ENCODE results near the gene MGARP.
"Not testable (repeated sequence)": the region's sequence is repeated elsewhere in the genome, so short reads cannot be mapped to it uniquely, and the experiment has no call there.

MGARP gene

DNA sequence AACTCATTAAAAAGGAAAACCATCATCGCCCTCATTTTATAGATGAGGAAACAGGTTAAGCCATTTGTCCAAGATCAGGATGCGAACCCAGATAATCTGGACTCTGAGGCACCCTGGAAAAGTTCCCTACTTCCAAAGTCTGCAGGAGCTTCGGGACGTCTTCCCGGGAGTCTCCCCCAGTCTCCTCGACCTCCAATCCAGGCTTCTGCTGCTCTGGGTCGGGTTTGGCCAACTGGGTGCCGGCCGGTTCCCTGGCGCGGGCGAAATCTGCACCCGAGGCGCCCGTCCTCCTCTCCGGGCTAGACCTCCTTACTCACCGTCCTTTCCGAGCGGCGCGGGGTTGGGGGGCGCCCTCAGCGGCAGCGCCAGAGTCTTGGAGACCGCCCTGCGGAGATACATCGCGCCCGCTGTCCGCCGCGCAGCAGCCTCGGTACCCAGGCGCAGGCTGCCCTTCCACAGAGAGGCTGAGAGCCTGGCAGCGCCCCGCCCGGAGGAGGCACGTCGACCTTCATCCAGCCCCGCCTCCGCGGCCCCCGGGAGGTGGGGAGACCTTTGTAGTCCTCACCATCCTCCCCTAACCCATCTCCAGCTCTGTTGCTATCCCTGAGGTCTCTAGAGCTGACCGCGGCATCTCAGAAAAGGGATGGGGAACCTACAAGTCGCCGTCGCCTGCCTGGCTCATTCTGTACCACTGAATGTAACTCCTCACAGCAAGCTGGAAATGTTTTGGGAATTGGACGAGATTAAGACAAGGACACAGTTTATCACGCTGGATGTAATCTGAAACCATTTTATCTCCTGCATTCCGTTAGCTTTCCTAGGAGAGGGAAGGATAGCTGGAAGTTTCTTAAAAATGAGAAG lies at the start of gene MGARP:
MGARP (minus strand) TSS at position 466 of the 861 bp plus-strand sequence; CDS start at position 399, 67 bp downstream.
- DNase-seq (ENCODE audit: low spot score): peak; percentile 40

DNA sequence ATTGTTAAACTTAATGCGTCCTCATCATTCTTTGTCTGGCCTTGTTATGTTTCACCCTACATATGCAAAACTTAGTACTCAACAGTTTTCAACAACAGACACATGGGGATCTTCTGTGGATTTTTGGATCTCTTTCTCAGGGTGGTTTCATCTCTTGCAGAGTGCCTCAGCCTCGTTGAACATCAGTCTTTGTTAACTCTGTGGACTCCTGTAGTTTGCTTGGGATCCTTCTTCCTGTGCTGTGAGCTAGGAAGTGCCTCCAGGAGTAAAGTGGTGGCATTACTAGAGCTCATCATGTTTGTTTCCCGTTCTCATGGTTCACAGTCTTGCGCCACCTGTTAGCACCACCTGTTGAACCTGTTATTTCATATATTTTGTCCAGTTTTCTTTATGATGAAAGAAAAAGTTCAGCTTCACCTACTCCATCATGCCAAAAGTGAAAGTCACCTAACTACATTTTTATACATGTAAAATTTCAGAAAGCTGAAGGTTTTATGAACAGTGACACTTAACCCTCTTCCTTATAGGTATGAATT lies 49.7 kb upstream of the MGARP start:
- no peak for DNase-seq (ENCODE audit: low spot score)

DNA sequence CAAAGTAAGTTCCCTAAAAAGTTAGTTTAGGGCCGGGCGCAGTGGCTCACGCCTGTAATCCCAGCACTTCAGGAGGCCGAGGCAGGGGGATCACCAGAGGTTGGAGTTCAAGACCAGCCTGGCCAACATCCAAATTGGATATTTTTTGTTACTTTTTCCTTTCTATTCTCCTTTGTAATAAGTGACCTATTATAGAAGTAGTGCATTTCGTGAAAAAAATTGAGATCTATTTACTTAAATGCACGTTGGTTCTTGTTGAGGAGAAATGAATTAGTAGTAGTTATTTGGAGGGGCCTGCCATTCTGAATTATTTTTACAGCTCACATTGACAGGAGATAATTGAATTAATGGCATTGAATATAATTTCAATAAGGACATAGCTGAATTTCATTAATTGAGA lies 44.6 kb upstream of the MGARP start:
- no peak for DNase-seq (ENCODE audit: low spot score)

DNA sequence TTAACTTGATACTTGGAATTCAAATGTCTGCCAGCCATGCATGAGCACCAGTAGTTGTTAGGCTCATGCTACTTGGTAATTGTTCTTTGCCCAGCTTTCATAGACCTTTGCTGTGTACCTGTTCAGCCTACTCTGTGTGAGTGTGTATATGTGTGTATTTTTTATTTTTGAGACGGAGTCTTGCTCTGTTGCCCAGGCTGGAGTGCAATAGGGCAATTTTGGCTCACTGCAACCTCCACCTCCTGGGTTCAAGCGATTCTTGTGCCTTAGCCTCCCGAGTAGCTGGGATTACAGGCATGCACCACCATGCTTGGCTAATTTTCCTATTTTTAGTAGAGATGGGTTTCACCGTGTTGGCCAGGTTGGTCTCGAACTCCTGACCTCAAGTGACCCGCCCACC lies 42.5 kb upstream of the MGARP start:
- not testable (repeated sequence) for DNase-seq (ENCODE audit: low spot score)

DNA sequence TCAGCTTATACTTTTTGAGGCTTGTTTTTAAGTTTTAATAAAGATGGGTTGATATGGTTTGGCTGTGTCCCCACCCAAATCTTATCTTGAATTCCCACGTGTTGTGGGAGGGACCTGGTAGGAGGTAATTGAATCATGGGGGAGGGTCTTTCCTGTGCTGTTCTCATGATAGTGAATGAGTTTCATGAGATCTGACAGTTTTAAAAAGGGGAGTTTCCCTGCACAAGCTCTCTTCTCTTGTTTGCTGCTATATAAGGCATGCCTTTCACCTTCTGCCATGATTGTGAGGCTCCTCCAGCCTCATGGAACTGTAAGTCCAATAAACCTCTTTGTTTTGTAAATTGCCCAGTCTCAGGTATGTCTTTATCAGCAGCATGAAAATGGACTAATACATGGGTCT lies 42.0 kb upstream of the MGARP start:
- not testable (repeated sequence) for DNase-seq (ENCODE audit: low spot score)

DNA sequence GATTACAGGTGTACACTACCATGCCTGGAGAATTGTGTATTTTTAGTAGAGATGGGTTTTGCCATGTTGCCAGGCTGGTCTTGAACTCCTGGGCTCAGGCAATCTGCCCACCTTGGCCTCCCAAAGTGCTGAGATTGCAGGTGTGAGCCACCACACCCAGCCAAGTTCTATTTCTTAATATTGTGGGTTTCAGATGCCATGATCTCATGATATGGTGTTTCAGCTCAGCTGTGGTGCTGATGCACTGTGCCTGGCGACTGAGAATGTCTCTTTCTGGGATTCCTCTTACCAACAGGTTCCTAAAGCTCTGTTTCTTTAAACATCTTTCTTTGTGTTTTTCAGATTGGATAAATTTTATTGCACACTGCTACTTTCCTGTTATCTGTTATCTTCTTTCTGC lies 39.5 kb upstream of the MGARP start:
- DNase-seq (ENCODE audit: low spot score): no peak

DNA sequence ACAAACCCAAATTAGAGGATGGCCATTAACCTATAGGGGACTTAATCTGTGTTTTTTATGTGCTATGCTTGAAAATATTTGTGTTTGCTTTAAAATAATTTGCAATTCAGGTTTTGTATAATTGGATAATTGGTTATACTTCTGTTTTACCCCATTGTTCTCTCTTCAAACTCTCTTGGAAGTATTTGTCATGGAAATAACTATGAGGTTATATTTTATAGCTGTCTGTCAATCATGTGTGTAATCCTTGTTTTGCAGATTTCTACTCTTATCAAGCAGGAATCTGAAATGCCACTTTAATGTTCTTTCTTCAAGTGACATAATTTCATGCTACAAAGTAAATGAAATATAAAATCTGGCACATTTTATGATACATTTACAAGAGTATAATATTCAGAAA lies 37.6 kb upstream of the MGARP start:
- no peak for DNase-seq (ENCODE audit: low spot score)

DNA sequence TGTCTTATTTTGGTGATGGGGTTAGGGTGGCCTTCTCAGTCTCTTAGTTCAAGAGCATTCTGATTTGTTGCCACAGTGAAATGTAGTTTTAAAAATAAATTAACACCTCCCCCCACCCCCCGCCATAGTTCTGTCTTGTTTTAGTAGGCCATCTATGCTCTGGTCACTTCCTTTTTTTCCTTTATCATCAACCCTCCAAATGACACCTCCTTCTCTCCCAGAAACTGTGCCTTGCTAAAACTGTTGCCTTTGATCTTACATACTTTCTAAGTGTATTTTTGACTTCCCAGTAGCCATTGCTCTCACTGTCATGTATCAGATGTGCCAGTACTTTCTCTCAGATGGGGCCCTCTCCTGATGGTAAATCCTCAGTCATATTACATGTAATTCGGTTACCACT lies 36.7 kb upstream of the MGARP start:
- DNase-seq (ENCODE audit: low spot score): no peak

DNA sequence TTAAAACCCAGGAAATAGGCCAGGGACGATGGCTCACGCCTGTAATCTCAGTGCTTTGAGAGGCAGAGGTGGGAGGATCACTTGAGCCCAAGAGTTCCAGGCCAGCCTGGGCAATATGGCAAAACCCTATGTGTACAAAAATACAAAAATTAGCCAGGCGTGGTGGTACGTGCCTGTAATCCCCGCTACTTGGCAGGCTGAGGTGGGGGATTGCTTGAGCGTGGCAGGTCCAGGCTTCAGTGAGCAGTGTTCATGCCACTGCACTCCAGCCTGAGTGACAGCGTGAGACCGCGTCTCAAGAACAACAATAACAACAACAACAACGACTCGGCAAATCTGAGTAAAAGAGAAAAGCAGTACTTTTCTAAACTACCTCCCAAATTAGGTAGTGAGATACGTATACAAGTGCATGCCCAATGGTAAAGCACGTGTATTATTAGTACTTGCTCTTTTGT lies 35.2 kb upstream of the MGARP start:
- DNase-seq (ENCODE audit: low spot score): peak; percentile 31

DNA sequence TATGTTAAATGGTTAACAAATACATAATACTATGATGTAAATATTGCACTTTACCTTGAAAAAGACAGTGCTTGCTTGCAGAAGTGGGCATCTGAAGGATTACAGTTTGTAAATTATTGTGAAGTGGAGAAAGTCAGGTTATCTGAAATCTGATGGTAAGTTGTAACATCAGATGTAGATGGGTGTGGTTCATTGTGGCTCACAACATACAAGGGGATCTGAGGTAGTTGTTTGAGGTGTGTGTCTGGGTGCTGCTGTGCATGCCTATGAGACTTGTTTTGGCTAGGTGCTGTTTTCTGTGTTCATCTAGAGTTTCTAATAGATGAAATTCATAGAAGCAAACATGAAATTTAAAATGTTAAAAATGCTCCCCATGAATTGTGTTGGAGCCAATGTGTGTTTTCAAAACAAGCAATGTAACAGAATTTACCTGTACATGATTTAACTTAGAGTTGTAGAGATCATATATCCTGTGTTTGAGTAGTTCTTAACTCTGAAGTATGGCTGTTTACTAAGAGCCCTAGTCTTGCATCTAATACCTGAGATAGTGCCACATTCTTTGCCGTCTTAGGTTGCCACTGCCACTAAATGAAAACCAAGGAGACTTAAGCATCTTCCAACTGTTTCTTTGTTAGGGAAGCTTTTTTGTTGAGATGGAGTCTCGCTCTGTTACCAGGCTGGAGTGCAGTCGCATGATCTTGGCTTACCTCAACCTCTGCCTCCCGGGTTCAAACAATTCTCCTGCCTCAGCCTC lies 34.2 kb upstream of the MGARP start:
- no peak for DNase-seq (ENCODE audit: low spot score)

DNA sequence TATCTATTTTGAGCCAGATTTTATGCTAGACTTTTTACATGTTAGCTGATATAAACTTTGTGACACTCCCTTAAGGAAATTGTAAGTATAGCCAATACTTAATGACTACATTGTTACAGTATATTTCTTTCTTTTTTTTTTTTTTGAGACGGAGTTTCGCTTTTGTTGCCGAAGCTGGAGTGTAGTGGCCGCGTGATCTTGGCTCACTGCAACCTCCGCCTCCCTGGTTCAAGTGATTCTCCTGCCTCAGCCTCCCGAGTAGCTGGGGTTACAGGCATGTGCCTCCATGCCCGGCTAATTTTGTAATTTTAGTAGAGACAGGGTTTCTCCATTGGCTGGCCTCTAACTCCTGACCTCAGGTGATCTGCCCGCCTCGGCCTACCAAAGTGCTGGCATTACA lies 33.4 kb upstream of the MGARP start:
- DNase-seq (ENCODE audit: low spot score): not testable (repeated sequence)

DNA sequence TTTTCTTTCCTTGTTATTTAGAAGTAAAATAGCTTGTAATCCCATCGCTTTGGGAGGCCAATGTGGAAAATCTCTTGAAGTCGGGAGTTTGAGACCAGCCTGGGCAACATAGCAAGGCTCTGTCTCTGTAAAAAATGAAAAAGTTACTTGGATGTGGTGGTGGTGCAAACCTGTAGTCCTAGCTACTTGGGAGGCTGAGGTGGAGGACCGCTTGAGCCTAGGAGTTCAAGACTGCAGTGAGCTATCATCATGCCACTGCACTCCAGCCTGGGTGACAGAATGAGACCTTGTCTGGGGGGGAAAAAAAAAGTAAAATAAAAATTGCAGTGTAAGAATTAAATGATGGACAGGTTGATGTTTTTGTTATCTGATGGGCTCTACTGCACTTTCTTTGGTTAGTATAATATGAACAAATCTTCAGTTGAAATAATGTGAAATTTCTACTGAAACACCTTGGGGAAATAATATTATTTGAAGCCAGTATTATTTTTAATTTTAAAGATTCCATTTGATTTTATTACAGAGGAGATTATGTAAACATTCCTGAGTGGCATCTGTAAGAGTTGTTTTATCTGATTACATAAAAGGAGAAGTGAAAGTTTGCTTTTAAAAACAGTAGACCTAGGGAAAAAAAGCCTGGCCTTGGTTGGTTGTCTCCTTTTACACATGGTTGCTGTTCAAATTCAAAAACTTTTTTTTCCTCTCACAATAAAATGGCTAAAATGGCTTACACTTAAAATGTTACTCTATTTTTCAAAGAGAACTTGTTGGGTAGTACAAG lies 32.7 kb upstream of the MGARP start:
- peak; percentile 31 for DNase-seq (ENCODE audit: low spot score)

DNA sequence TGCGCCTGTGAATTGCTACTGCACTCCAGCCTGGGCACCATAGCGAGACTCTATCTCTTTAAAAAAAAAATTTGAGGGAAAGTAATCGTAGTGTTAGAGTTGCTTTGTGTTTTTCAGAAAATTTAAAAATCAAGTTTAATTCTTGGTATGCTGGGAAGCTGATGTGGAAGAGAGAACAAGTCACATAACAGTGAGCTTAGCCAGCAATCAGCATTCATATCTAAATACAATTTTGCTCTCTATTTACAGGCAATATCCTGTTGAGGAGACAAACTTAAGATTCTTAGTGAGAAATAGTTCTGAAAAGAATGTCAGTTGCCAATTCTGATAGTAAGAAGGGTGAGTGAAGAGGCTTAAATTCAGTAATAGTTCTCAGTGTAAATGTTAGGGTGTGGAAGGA lies 31.9 kb upstream of the MGARP start:
- DNase-seq (ENCODE audit: low spot score): no peak

DNA sequence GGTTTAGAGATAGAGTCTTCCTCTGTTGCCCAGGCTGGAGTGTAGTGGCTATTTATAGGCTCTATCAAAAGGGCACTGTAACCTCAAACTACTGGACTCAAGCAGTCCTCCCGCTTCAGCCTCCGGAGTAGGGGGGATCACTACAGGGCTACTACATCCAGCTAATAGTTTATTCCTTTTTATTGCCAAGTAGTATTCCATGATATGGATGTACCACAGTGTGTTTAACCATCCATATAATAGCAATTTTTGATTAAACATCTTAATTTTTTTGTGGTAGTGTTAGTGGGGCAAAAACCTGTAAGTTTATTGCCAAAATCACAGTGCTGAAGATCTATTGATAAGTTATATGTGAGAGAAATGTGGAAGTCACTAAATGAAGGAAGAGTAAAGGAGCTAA lies 24.9 kb upstream of the MGARP start:
- no peak for DNase-seq (ENCODE audit: low spot score)

DNA sequence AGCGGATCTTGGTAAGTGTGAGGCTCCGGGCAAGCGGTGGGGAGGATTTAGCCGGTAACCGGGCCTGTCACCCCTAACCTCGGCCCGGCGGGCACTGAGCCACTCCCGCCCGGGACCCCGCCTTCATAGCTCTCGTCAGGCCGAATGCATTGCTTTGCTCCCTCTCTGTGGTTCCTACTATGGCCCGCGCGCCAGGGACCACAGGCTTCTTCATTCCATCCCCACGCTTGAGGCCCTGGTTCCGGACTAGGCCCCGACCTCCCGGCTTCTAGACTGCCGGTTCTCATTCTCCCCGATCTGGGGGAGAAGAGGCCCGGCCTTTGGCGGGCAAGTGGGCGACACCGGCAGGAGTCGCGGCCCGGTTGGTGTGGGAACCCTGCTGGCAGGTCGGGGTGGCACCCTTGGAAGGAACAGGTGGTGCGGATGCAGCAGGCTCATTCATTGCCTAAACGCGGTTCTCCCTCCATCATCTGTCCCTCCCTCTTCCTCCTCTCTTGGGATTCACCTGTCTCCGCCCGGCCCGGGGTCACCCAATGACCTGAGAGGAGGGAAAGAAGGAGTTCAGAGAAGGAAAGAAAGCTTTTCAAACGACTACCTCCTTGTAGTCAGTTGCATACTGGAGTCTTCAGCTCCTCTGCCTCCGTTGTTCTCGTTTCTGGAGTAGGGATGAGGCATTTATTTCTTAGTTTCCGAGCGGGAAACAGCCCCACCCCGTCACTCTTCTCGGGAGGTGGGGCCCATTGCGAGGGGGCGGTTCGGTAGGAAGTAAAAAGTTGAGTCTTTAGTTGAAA lies 22.0 kb upstream of the MGARP start, which contains the start of gene NDUFC1:
NDUFC1 (minus strand) TSS at position 657 of the 791 bp plus-strand sequence. CDS start 6,679 bp downstream, outside the sequence.
- DNase-seq (ENCODE audit: low spot score): peak; percentile 77

DNA sequence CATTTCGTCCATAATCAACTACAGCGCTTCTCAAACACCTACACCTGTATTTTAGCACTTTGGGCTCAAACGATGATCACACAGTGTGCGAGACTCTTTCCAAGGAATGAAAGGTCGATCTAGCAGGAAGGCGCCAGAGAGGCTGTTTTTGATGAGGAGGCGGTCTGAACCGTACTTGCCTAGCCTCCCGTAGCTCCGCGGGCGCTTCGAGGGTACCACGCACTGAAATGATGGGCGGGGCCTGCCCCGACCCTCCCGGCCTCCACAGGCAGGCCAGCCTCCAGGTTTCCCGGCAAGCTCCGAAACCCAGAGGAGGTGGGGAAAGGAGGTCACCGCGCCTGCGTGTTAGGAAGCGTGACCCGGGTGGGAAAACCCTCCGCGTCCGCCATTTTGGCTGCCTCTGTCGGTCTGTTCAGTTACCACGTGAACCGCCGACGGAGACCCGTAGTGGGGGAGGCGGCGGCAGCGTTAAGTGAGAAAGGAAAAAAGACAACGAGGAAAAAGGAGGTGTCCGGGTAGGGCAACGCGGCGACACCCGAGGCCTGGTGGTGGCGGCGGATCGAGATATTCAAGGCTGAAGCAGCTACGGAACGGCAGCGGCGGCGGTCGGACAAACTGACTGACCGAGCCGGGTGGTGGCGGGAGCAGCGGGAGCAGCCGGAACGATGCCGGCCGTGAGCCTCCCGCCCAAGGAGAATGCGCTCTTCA lies 21.2 kb upstream of the MGARP start, which contains the start of gene NAA15:
NAA15 (plus strand) TSS at position 393 of the 708 bp plus-strand sequence; CDS start at position 666, 273 bp downstream.
- DNase-seq (ENCODE audit: low spot score): peak; percentile 96

DNA sequence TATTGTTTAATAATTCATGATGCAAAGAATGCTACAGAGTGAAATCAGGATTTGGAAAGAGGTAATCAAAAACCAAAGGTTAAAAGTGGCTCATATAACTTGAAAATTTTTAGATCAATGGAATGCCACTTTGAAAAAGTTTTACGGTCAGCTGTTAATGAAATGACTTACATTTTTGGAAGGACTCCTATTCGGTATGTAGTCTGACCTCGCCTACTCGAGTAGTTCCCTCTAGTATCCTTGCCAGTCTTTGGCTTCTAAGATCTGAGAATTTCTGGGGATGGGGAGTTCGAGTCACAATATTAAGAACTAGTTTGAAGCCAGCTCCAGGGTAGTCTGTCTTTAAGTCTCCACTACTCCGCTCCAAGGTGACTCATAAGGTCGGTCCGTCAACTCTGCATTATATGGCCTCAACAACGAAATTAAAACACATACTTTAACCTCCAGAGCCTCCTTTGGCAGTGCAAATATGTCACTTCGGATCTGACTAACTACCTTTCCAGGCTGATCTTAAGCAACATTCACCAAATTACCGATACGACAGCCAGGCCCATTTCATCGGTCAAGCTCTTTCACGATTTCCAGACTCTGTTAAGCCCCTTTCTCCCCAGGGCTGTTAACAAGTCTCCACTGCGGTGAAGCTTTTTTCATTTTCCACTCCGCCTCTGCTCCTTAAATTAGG lies 20.5 kb upstream of the MGARP start:
- no peak for DNase-seq (ENCODE audit: low spot score)

DNA sequence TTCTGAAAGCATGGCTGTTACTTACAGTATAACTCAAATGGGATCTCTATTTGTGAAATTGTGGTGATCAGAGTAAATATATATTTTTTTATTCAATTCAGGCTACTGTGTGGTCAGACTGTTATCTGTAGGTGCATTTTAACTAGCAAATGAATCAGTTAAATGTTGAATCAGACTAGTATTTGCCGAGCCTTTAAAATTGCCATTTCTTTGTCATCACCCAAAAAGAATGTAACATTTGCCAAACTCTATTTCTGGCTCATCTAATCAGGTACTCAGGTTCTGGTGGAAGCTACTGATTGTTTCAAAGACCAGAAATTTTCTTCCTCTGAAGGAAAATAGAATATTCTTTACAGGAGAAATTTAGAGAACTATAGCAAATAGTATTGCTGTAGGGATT lies 19.5 kb upstream of the MGARP start:
- DNase-seq (ENCODE audit: low spot score): no peak

DNA sequence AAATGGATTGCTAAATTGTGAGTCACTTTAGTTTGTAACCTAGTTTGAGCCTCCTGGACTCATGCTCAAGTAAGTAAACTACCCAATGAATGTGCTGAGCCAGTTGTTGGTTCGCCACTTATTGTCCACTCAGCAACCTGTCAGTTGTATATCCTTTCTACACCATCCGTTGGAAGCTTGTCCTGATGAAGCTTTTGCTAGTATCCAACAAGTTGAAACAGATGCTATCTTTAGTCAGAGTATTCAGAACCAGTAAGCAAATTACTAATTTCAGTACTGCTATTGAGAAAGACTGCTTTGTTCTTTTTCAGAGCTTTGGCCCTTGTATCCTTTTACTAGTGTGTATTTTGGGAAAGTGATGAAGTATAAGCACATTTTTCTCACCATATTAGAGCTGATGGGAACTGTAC lies 17.0 kb upstream of the MGARP start:
- DNase-seq (ENCODE audit: low spot score): no peak

DNA sequence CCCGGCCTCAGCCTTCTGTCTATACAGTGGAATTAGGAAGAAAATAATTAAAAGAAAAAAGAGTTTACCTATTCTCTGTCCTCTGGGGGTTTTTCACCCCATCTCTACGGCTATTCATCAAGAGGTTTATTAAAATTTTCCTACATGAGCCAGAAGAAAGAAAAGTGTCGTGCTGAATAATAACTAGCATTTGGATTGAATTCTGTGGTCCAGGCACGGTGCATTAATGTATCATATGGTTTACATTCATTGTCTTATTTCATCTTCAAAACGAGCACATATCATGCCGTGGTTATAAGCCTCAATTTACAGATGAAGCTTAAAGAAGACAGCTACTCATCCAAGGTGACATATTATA lies 15.9 kb upstream of the MGARP start:
- no peak for DNase-seq (ENCODE audit: low spot score)
